Calu3 (cell line): ENCODE results near the gene ABCF2. TPM values are rescaled to one million over a fixed set of nuclear protein-coding genes. Genes with fewer than 3 reads are reported as not detected.

Experiments
- Bru-seq: library from RNA; stranded (reverse); fragments of 400-500 nt; gene quantifications from one replicate; lab custom pipeline; 2021; lab: Mats Ljungman, UMichigan
- BruChase-seq, 2 experiments: library from RNA; stranded (reverse); fragments of 400-500 nt; gene quantifications; one replicate each; lab custom pipeline; 2021; lab: Mats Ljungman, UMichigan
- BruUV-seq: library from RNA; stranded (reverse); fragments of 400-500 nt; replicated peaks from 2 replicates; lab custom pipeline; 2021; lab: Mats Ljungman, UMichigan
- CTCF ChIA-PET: fragments of 300-600 bp; sonication (Branson Sonifier 250); formaldehyde crosslinking; loops from one replicate; lab custom pipeline; 2022; ENCODE audit warnings: antibody characterized with exemption; lab: Charles Lee
- DNase-seq: peaks from one replicate; pipeline ENCODE4 v3.0.0; 2022
- H3K27ac Mint-ChIP-seq: one replicate; pipeline ENCODE4 v1.8.0; 2022; ENCODE audit warnings: mixed read lengths; ENCODE audit not compliant: unreplicated experiment
- H3K27me3 Mint-ChIP-seq: one replicate; pipeline ENCODE4 v1.8.0; 2022; ENCODE audit warnings: mixed read lengths; ENCODE audit not compliant: unreplicated experiment
- H3K36me3 Mint-ChIP-seq: one replicate; pipeline ENCODE4 v1.8.0; 2022; ENCODE audit warnings: mild to moderate bottlenecking, moderate library complexity, mixed read lengths; ENCODE audit not compliant: insufficient read depth, unreplicated experiment
- H3K4me1 Mint-ChIP-seq: one replicate; pipeline ENCODE4 v1.8.0; 2022; ENCODE audit warnings: mild to moderate bottlenecking, low read depth, mixed read lengths; ENCODE audit not compliant: unreplicated experiment
- H3K4me3 Mint-ChIP-seq: one replicate; pipeline ENCODE4 v1.8.0; 2022; ENCODE audit warnings: mild to moderate bottlenecking, low read depth, moderate library complexity, mixed read lengths; ENCODE audit not compliant: unreplicated experiment
- H3K9me3 Mint-ChIP-seq: one replicate; pipeline ENCODE4 v1.8.0; 2022; ENCODE audit warnings: low read depth, mixed read lengths; ENCODE audit not compliant: unreplicated experiment
- CTCF ChIP-seq: fragments of 200-600 bp; IDR thresholded peaks from one replicate; pipeline ENCODE4 v1.8.0; 2022; ENCODE audit warnings: antibody characterized with exemption; ENCODE audit not compliant: unreplicated experiment
- intact Hi-C: fragments of 100-400 bp; cut with micrococcal nuclease; formaldehyde crosslinking; loops from one replicate; pipeline ENCODE4 v1.10.0; 2022; ENCODE audit not compliant: unreplicated experiment
- long read RNA-seq: library from polyadenylated mRNA; stranded (forward); transcript quantifications from one replicate; pipeline ENCODE4 v2.0.0, GENCODE V29; 2022
- total RNA-seq: library from RNA; stranded (reverse); gene quantifications from 2 replicates; pipeline ENCODE4 v1.2.3, GENCODE V29; 2022

Gene ABCF2
- total RNA-seq, result 43.0 and 49.7 TPM in 2 replicates
- Bru-seq, nascent RNA, result percentile 73 among the genes with signal in this experiment
- percentile 95 among the genes with signal in this experiment for BruChase-seq, experiment 1, labeled RNA remaining after a 6-hour chase
- percentile 92 among the genes with signal in this experiment for BruChase-seq, experiment 2, labeled RNA remaining after a 2-hour chase
- long read RNA-seq, transcript ABCF2-201 (15 exons, 3,546 nt), result major isoform, 72 of 83 reads
- long read RNA-seq, partial matches to known transcripts, result 8 of 83 reads
- long read RNA-seq, other reads (novel, unspliced or antisense), result 3 of 83 reads

GRCh38 chr7:151226875-151227782 lies at the start of gene ABCF2:
TSS of gene ABCF2 (minus strand) at chr7:151227205. CDS start at chr7:151226458, 747 bp downstream.
- H3K4me1 Mint-ChIP-seq, result peaks cover 21% of the 10 kb centered on the region
- no peak for TF ChIP-seq CTCF
- H3K9me3 Mint-ChIP-seq, result no peaks in the 10 kb centered on the region
- no peaks in the 10 kb centered on the region for H3K27me3 Mint-ChIP-seq
- DNase-seq, result peak; percentile 98
- H3K27ac Mint-ChIP-seq, result peak within 1 kb of the TSS; percentile 87
- peaks cover 48% of the 10 kb centered on the region for H3K36me3 Mint-ChIP-seq
- BruUV-seq, result no TSS peak
- H3K4me3 Mint-ChIP-seq, result peak within 1 kb of the TSS; percentile 88
- CTCF ChIA-PET, result interaction anchor here (0.6 to 1.6 kb wide), 5 partner anchors 13 to 164 kb away, joined by 3 to 14 read pairs (median 6); no protein-coding TSS in a partner anchor
- intact Hi-C loops, result no loop called here

GRCh38 chr7:151275813-151276577 lies 49.0 kb upstream of the ABCF2 start:
- CTCF ChIA-PET, result interaction anchor here (0.6 kb wide), 1 partner anchor 547 kb away, joined by 11 read pairs; no protein-coding TSS in a partner anchor
- Mint-ChIP-seq H3K27me3 (peaks cover 79% of the 10 kb centered on the region), H3K4me1 (no peaks in the 10 kb centered on the region), H3K9me3 (no peaks in the 10 kb centered on the region), H3K27ac (no peak overlapping the region), H3K36me3 (no peaks in the 10 kb centered on the region), H3K4me3 (peak overlapping the region; percentile 40)
- no peak for DNase-seq
- BruUV-seq, result no TSS peak
- TF ChIP-seq CTCF, result no peak
- intact Hi-C loops, result no loop called here

- Mint-ChIP-seq H3K36me3 (no peaks in the 10 kb centered on the region), H3K4me1 (no peaks in the 10 kb centered on the region), H3K9me3 (no peaks in the 10 kb centered on the region), H3K27ac (no peak overlapping the region), H3K4me3 (peak overlapping the region; percentile 40), H3K27me3 (peaks cover 79% of the 10 kb centered on the region)
- intact Hi-C loops, result no loop called here
- no peak for DNase-seq
- TF ChIP-seq CTCF, result no peak
- CTCF ChIA-PET, result interaction anchor here (0.6 kb wide), 1 partner anchor 548 kb away, joined by 11 read pairs; no protein-coding TSS in a partner anchor
- no TSS peak for BruUV-seq
Measured at GRCh38 chr7:151274936-151275812, 48.2 kb upstream of the ABCF2 start.
